K562 (cell line): ENCODE measurements around the gene CYP21A2. TPM values are rescaled to one million over a fixed set of nuclear protein-coding genes. Genes with fewer than 3 reads are reported as not detected.

Experiments
- HBP1 ChIP-seq: fragments of 450-650 bp; formaldehyde crosslinking; IDR thresholded peaks from 2 replicates; pipeline ENCODE4 v1.4.0; 2022; ENCODE audit warnings: missing genetic modification characterization
- POLR2AphosphoS5 ChIP-seq: IDR thresholded peaks from 2 replicates; pipeline ENCODE4 v1.6.1; 2011; ENCODE audit warnings: mild to moderate bottlenecking, low read depth, low read length, moderate library complexity; ENCODE audit not compliant: control insufficient read depth, insufficient read depth
- RBM14 ChIP-seq: fragments of 200-400 bp; formaldehyde crosslinking; IDR thresholded peaks from 2 replicates; pipeline ENCODE4 v1.6.1; 2018; ENCODE audit warnings: low read depth, mild to moderate bottlenecking, low read length, moderate library complexity, borderline replicate concordance; ENCODE audit not compliant: insufficient read depth
- SRSF3 ChIP-seq: fragments of 200-400 bp; formaldehyde crosslinking; IDR thresholded peaks from 2 replicates; pipeline ENCODE4 v1.6.1; 2016; ENCODE audit warnings: mild to moderate bottlenecking, low read length, moderate library complexity; ENCODE audit not compliant: insufficient read depth
- ZNF277 ChIP-seq: fragments of 250-450 bp; sonication (Bioruptor Pico); IDR thresholded peaks from 2 replicates; pipeline ENCODE4 v1.8.0; 2022; ENCODE audit warnings: inconsistent platforms, mild to moderate bottlenecking, moderate library complexity, borderline replicate concordance
- ZNF407 ChIP-seq: fragments of 450-650 bp; IDR thresholded peaks from 2 replicates; pipeline ENCODE4 v1.6.1; 2016; ENCODE audit warnings: low read depth
- ZNF77 ChIP-seq: fragments of 250-450 bp; sonication (Bioruptor Pico); IDR thresholded peaks from 2 replicates; pipeline ENCODE4 v1.5.0; 2020
- polyA plus RNA-seq, 8 experiments: library from polyadenylated mRNA; depleted of rRNA in 4 of 8; stranded (reverse) in 5 of 8; unstranded in 3 of 8; fragments of >200 nt; fragmentation: Nextera tagmentation in 2 of 8; fragmentation: Illumina TruSeq in 1 of 8; extraction: Ambion mirVana in 2 of 8; extraction: Trizol in 1 of 8; gene quantifications; 2 replicates each; pipeline versions ENCODE4 v1.2.1 to v1.2.3, GENCODE V29; 2011 to 2014; ENCODE audit warnings: inconsistent platforms in 1 of 8, missing spikeins in 1 of 8
- total RNA-seq, 7 experiments: library from RNA; depleted of rRNA in 6 of 7; stranded (reverse); fragments of >200 nt in 6 of 7; fragmentation: Illumina TruSeq in 2 of 7; extraction: Trizol in 2 of 7; gene quantifications; 2 replicates each; pipeline versions ENCODE4 v1.2.1 to v1.2.3, GENCODE V29; 2011 to 2021; ENCODE audit warnings: low replicate concordance in 1 of 7
- TF ChIP-seq, protein P1 (sequence below): fragments of 250-450 bp; sonication (Bioruptor Pico); IDR thresholded peaks from 2 replicates; pipeline ENCODE4 v1.4.0; 2020; ENCODE audit warnings: mild to moderate bottlenecking
- TF ChIP-seq, protein P2 (sequence below): sonication (generic); formaldehyde crosslinking; IDR thresholded peaks from 2 replicates; pipeline ENCODE4 v1.8.0; 2022; ENCODE audit warnings: mild to moderate bottlenecking, missing genetic modification reagents, borderline replicate concordance

Gene CYP21A2
- total and polyA plus RNA-seq, 9 of the 15 experiments (the other 6 are each of a cell fraction or from before 2014, with no cell fraction given) = 0.03 to 1.4 (median 0.19) TPM

DNA sequence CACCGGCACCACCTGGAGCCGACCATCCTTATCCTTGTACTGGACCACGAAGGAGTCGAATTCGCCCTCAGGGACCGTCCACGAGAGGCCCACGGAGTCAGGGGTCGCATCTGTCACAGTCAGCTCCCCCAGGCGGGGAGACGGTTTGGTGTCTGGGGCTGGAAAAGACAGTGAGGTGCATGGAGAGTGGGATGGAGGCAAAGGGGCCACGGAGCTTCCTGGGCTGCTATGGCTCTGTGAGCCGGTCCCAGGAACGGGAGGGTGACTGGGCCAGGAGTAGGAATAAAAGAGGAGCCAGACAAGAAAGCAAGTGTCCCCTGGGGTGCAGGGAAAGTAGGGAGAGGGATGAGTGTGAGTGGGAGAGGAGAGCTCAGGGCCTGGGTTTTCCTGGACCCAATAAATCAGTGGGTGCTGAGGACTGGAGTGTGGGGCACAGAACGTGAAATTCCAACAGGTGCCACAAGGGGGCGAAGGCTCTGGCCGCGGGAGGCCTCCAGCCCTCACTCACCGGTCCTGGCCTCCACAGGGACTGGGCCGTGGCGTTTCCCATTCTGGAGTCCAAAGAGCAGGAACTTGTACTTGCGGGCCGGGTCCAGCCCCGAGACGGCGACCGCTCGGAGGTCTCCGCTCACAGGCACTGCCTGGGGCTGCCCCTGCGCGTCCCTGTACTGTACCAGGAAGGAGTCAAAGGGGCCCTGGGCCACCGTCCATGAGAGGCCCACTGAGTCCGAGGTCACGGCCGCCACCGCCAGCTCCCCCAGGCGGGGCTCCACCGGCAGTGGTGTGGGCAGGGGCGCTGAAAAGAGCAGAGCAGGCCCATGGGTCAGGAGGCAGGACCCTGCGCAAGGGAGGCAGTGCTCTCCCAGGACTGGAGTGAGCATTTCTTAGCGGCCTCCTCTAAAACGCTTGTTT, 9.9 kb downstream of the CYP21A2 start (continued):
- TF ChIP-seq, protein P1, sequence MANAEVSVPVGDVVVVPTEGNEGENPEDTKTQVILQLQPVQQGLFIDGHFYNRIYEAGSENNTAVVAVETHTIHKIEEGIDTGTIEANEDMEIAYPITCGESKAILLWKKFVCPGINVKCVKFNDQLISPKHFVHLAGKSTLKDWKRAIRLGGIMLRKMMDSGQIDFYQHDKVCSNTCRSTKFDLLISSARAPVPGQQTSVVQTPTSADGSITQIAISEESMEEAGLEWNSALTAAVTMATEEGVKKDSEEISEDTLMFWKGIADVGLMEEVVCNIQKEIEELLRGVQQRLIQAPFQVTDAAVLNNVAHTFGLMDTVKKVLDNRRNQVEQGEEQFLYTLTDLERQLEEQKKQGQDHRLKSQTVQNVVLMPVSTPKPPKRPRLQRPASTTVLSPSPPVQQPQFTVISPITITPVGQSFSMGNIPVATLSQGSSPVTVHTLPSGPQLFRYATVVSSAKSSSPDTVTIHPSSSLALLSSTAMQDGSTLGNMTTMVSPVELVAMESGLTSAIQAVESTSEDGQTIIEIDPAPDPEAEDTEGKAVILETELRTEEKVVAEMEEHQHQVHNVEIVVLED (CRISPR knock-in tag) = no peak
- TF ChIP-seq ZNF77 (no peak), ZNF407 (no peak), POLR2AphosphoS5 (no peak), ZNF277 (no peak), HBP1 (CRISPR knock-in tag) (0 out of 2 replicates have a peak, but pooled peaks have one; percentile 32), RBM14 (no peak), SRSF3 (no peak)
- TF ChIP-seq, protein P2, sequence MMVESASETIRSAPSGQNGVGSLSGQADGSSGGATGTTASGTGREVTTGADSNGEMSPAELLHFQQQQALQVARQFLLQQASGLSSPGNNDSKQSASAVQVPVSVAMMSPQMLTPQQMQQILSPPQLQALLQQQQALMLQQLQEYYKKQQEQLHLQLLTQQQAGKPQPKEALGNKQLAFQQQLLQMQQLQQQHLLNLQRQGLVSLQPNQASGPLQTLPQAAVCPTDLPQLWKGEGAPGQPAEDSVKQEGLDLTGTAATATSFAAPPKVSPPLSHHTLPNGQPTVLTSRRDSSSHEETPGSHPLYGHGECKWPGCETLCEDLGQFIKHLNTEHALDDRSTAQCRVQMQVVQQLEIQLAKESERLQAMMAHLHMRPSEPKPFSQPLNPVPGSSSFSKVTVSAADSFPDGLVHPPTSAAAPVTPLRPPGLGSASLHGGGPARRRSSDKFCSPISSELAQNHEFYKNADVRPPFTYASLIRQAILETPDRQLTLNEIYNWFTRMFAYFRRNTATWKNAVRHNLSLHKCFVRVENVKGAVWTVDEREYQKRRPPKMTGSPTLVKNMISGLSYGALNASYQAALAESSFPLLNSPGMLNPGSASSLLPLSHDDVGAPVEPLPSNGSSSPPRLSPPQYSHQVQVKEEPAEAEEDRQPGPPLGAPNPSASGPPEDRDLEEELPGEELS (CRISPR knock-in tag) = no peak
